ENCODE results near the gene E2F8.
"Not testable (repeated sequence)": the region's sequence is repeated elsewhere in the genome, so short reads cannot be mapped to it uniquely, and the experiment has no call there.

E2F8 gene

GRCh38 chr11:19240420-19241259, at the start of gene E2F8:
TSS of gene E2F8 (minus strand) at chr11:19240945. CDS start at chr11:19240121, 824 bp downstream.
- peak; percentile 96 for DNase-seq

- DNase-seq: peak; percentile 8
Observed at GRCh38 chr11:19290356-19290755, 49.6 kb upstream of the E2F8 start.

- DNase-seq: no peak
Observed at GRCh38 chr11:19288256-19288655, 47.5 kb upstream of the E2F8 start.

GRCh38 chr11:19286411-19286810, 45.7 kb upstream of the E2F8 start:
- no peak for DNase-seq

GRCh38 chr11:19284881-19285280, 44.1 kb upstream of the E2F8 start:
- no peak for DNase-seq

GRCh38 chr11:19283991-19284390, 43.2 kb upstream of the E2F8 start:
- DNase-seq: no peak

GRCh38 chr11:19281555-19281954, 40.8 kb upstream of the E2F8 start:
- no peak for DNase-seq

GRCh38 chr11:19281041-19281440, 40.3 kb upstream of the E2F8 start:
- no peak for DNase-seq

- DNase-seq: no peak
Observed at GRCh38 chr11:19279451-19279850, 38.7 kb upstream of the E2F8 start.

GRCh38 chr11:19276859-19277808, 36.4 kb upstream of the E2F8 start:
- DNase-seq: peak; percentile 36

GRCh38 chr11:19275496-19275895, 34.8 kb upstream of the E2F8 start:
- DNase-seq: peak; percentile 18

- DNase-seq: not testable (repeated sequence)
Observed at GRCh38 chr11:19273219-19273618, 32.5 kb upstream of the E2F8 start.

GRCh38 chr11:19268909-19269308, 28.2 kb upstream of the E2F8 start:
- DNase-seq: no peak

GRCh38 chr11:19267567-19267966, 26.8 kb upstream of the E2F8 start:
- no peak for DNase-seq

- no peak for DNase-seq
Observed at GRCh38 chr11:19263333-19263732, 22.6 kb upstream of the E2F8 start.

- peak; percentile 53 for DNase-seq
Observed at GRCh38 chr11:19259487-19260345, 19.0 kb upstream of the E2F8 start.

GRCh38 chr11:19258641-19259230, 18.0 kb upstream of the E2F8 start:
- DNase-seq: no peak

- not testable (repeated sequence) for DNase-seq
Observed at GRCh38 chr11:19254441-19254840, 13.7 kb upstream of the E2F8 start.

- DNase-seq: no peak
Observed at GRCh38 chr11:19253817-19254216, 13.1 kb upstream of the E2F8 start.

GRCh38 chr11:19253153-19253745, 12.5 kb upstream of the E2F8 start:
- no peak for DNase-seq

GRCh38 chr11:19252394-19253152, 11.8 kb upstream of the E2F8 start:
- no peak for DNase-seq

Data from EL (cell line).